ENCODE results near the gene FTO. TPM values are rescaled to one million over a fixed set of nuclear protein-coding genes. Genes with fewer than 3 reads are reported as not detected.

Gene FTO
- total RNA-seq, 1 donor from 2014 or later = 106 TPM

GRCh38 chr16:53908731-53909130 is 204.8 kb downstream of the FTO start:
- Mint-ChIP-seq H3K27ac (ENCODE audit: unreplicated experiment) (no peak overlapping the region), H3K4me3 (ENCODE audit: unreplicated experiment) (no peak overlapping the region), H3K36me3 (ENCODE audit: unreplicated experiment) (no peaks in the 10 kb centered on the region), H3K9me3 (ENCODE audit: unreplicated experiment) (no peaks in the 10 kb centered on the region), H3K4me1 (ENCODE audit: low read depth, unreplicated experiment) (peaks cover 3% of the 10 kb centered on the region), H3K27me3 (ENCODE audit: unreplicated experiment) (peaks cover 2% of the 10 kb centered on the region)
- TF ChIP-seq CTCF (IDR thresholded peaks at IDR 0.05; ENCODE audit: partially characterized antibody, unreplicated experiment) = no peak
- no peak for DNase-seq

GRCh38 chr16:53910990-53911389 is 207.0 kb downstream of the FTO start:
- no peaks in the 10 kb centered on the region for H3K36me3 Mint-ChIP-seq (ENCODE audit: unreplicated experiment)
- no peak overlapping the region for H3K27ac Mint-ChIP-seq (ENCODE audit: unreplicated experiment)
- DNase-seq = no peak
- H3K9me3 Mint-ChIP-seq (ENCODE audit: unreplicated experiment) = no peaks in the 10 kb centered on the region
- TF ChIP-seq CTCF (IDR thresholded peaks at IDR 0.05; ENCODE audit: partially characterized antibody, unreplicated experiment) = no peak
- H3K27me3 Mint-ChIP-seq (ENCODE audit: unreplicated experiment) = peaks cover 2% of the 10 kb centered on the region
- H3K4me1 Mint-ChIP-seq (ENCODE audit: low read depth, unreplicated experiment) = peaks cover 7% of the 10 kb centered on the region
- H3K4me3 Mint-ChIP-seq (ENCODE audit: unreplicated experiment) = no peak overlapping the region

GRCh38 chr16:53911513-53911912 is 207.6 kb downstream of the FTO start:
- Mint-ChIP-seq H3K4me3 (ENCODE audit: unreplicated experiment) (no peak overlapping the region), H3K27ac (ENCODE audit: unreplicated experiment) (no peak overlapping the region), H3K9me3 (ENCODE audit: unreplicated experiment) (no peaks in the 10 kb centered on the region), H3K27me3 (ENCODE audit: unreplicated experiment) (peaks cover 2% of the 10 kb centered on the region), H3K36me3 (ENCODE audit: unreplicated experiment) (no peaks in the 10 kb centered on the region), H3K4me1 (ENCODE audit: low read depth, unreplicated experiment) (peaks cover 7% of the 10 kb centered on the region)
- no peak for DNase-seq
- TF ChIP-seq CTCF (IDR thresholded peaks at IDR 0.05; ENCODE audit: partially characterized antibody, unreplicated experiment) = no peak

- H3K27me3 Mint-ChIP-seq (ENCODE audit: unreplicated experiment) = peaks cover 2% of the 10 kb centered on the region
- DNase-seq = no peak
- no peak overlapping the region for H3K27ac Mint-ChIP-seq (ENCODE audit: unreplicated experiment)
- no peak overlapping the region for H3K4me3 Mint-ChIP-seq (ENCODE audit: unreplicated experiment)
- H3K9me3 Mint-ChIP-seq (ENCODE audit: unreplicated experiment) = no peaks in the 10 kb centered on the region
- H3K4me1 Mint-ChIP-seq (ENCODE audit: low read depth, unreplicated experiment) = peaks cover 7% of the 10 kb centered on the region
- TF ChIP-seq CTCF (IDR thresholded peaks at IDR 0.05; ENCODE audit: partially characterized antibody, unreplicated experiment) = no peak
- no peaks in the 10 kb centered on the region for H3K36me3 Mint-ChIP-seq (ENCODE audit: unreplicated experiment)
Measured at GRCh38 chr16:53912155-53912554, 208.2 kb downstream of the FTO start.

- H3K27ac Mint-ChIP-seq (ENCODE audit: unreplicated experiment) = no peak overlapping the region
- no peak for DNase-seq
- H3K36me3 Mint-ChIP-seq (ENCODE audit: unreplicated experiment) = no peaks in the 10 kb centered on the region
- H3K9me3 Mint-ChIP-seq (ENCODE audit: unreplicated experiment) = no peaks in the 10 kb centered on the region
- no peaks in the 10 kb centered on the region for H3K27me3 Mint-ChIP-seq (ENCODE audit: unreplicated experiment)
- peaks cover 7% of the 10 kb centered on the region for H3K4me1 Mint-ChIP-seq (ENCODE audit: low read depth, unreplicated experiment)
- no peak overlapping the region for H3K4me3 Mint-ChIP-seq (ENCODE audit: unreplicated experiment)
- no peak for TF ChIP-seq CTCF (IDR thresholded peaks at IDR 0.05; ENCODE audit: partially characterized antibody, unreplicated experiment)
Measured at GRCh38 chr16:53913099-53913870, 209.3 kb downstream of the FTO start.
